Dermis microvascular lymphatic vessel endothelial cell (primary cell): ENCODE data around the gene SELENOT. TPM values are rescaled to one million over a fixed set of nuclear protein-coding genes. Genes with fewer than 3 reads are reported as not detected.

Experiments used
- DNase-seq, 2 donors: peaks; one replicate each; pipeline versions ENCODE4 v3.0.0 to v3.0.0-alpha.2; 2010; ENCODE audit warnings: low read depth in 2 of 2
- total RNA-seq: library from RNA; depleted of rRNA; stranded (reverse); fragments of >200 nt; gene quantifications from 2 replicates; pipeline ENCODE4 v1.2.1, GENCODE V29; 2014

The SELENOT gene
- total RNA-seq, 1 donor from 2014 or later = 141 TPM

DNA sequence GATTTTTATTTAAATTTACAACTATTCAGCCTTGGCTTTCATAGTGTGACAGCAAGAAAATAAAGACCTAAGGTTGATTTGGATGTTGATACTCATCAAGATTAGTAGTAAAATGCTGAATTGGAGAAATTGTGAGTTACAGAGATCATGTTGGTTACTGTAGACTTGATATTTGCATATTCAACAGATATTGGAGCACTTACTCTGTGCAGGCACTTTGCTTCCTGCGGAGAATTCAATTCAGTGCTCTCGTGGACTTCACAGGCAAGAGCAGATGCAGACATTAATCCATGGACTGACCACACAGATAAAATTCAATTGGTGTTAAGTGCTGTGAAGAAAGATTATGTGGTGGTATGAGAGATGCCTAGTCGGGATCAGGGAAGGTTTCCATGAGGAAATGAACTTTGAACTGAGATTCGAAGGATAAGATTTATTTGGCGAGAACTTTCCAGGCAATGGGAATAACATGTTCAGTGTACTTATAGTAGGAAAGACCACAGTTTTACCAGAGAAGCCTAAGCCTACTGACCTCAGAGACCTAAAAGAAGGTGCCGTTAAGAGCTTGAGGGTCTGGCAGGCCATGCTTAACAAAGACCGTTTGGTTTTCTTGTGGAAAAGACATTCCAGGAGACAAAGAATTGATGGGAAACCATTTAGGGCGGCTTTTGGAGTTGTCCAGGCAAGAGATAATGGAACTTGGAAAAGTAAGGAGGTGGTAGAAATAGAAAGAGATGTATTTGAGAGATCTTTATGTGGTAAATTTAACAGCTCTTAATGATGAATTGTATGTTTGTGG, 4.3 kb downstream of the SELENOT start:
- DNase-seq = no peak

DNA sequence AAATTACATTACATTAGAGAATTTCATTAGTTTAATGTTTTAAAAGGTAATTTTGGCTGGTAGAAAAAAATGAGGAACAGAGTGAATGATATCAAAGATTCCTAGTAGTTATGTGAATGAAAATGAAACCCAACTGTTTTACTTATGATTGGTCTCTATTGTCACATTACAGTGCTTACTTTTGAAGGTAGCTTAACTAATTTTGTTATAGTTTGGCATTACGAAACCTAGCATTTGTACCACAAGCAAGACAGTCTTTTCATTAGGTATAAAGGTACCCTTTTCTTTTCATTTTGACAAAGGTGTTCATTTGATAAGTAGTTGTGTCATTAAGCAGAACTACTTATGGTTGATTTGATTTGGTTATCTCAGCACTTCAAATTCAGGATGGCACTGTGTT, 6.9 kb downstream of the SELENOT start:
- DNase-seq = no peak

DNA sequence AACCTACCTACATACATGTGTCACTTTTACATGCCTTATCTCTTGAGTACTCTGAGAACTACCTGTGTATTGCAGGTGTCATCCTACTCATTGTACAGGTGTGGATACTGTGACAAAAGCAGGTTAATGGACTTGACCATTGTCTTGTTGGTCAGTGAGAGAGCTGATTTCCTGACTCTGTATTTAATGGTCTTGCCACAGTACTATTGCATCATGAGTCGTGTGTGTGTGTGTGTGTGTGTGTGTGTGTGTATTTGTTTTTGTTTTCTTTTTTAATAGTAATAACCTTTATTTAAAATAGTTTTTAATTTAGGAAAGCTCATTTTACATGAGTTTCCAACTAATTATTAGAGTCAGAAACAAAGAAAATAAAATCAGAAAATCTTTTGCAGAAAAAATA, 7.7 kb downstream of the SELENOT start:
- peak in 1 of 2 donors; percentile 18 for DNase-seq

DNA sequence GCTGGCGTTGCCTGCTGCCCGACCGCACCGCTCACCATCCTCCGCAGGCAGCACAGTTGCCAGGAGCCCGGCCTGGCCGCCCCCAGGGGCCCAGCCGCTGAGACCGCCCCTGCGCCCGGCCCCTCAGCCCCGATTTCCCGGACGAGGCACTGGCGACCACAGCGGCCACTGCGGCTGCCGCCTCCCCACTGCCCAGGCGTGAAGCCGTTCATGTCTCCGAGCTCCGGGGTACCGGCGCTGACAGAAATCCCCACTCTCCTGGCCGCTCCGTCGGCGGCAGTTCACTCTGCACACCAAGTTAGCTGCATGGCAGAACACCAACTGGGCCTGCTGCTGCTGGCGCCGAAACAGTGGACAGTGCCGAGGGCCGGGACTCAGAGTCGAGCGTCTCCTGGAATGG, 8.5 kb downstream of the SELENOT start:
- no peak for DNase-seq

DNA sequence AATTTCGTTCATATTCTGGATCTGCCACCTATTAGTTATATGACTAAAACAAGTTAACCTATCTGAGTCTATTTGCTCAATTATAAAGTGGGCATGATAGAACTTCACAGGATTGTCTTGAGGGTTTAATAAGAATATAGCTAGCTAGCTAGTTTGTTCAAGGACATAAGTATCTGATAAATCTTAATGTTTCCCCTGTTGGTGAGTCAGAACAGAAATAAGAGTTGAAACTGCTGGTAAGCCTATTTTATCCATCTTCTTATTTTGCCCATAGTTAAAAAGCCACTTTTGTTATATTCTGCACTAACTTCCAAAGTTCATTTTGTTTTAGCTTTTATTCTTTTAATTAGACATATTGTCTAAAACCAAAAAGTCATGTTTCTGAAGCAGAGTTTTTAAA, 9.4 kb downstream of the SELENOT start:
- DNase-seq = no peak

DNA sequence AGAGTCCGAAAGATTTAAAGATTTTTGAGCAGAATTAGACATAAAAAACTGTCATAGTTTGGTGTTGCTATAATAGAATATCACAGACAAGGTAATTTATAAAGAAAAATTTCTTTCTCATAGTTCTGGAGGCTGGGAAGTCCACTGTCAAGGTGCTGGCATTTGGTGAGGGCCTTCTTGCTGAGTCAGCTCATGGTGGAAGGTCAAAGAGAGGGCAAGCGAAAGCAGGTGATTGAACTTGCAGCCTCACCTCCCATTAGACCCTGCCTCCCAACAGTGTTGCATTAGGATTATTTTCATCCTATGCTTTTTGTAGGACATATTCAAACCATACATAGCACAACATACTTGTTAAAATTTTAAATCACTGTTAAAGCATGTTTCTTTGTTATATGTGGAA, 9.9 kb downstream of the SELENOT start:
- no peak for DNase-seq

DNA sequence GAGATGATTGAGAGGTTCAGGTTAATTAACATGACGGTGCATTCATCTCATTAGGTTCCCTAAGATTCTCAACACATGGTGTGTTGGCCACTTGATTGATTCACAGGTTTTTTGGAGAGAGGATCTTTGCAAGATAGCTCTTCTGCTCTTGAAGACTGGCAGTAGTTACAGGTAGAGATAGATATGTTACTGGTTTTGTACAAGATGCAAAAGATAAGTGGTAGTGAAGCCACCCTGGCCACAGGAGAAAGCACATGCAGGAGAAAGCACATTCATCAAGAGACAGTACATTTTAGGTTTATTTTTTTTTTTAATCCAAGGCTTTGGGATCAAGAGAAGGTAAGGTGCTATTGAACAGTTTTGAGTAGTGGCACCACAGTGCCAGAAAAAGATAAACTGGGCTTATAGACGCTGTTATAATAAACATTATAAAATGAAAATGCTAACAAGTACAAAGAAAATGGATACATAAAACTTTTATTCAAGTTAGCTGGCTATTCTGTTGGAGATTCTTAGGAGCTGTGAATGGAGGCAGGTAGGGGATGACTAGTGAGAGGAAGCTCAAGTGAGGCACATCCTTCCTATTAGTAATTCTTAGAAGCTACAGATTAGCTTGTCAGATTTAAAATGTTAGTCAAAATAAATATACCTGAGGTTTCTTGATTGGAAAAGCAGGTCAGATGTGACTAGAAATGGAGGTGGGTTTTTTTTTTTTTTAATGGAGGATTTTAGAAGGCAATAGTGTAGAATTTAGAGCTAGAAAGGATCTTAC, 10.8 kb downstream of the SELENOT start:
- peak in 1 of 2 donors; percentile 50 for DNase-seq

DNA sequence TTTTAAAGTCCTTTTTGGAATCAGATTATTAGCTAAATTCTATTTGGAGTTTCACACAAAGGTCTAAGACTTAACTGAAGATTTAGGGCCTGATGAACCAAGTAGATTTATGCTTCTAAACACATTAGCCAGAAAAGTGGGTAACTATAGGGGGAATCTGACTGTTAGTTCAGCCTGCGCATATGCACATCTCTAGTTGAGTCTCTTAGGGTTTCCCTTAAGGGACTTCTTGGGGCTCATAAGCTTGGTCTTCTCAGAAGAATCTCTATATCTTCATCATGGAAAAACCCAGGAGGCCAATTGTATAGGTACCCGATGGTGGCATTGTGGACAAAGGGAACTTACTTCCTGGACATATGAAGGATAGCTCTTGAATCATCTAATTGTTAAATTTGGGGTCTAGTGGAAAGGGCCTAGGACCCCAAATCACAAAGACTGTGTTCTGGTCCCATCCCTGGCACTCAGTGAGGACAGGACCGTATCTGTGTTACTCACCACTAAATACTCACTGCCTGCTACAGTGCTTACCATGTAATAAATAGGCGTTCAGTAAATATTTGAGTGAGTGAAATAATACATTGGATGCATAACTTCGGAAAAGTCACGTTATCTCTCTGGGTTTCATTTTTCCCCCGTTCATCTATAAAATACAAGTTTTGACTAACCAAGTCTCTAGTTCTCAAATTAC, 17.0 kb downstream of the SELENOT start:
- no peak for DNase-seq

DNA sequence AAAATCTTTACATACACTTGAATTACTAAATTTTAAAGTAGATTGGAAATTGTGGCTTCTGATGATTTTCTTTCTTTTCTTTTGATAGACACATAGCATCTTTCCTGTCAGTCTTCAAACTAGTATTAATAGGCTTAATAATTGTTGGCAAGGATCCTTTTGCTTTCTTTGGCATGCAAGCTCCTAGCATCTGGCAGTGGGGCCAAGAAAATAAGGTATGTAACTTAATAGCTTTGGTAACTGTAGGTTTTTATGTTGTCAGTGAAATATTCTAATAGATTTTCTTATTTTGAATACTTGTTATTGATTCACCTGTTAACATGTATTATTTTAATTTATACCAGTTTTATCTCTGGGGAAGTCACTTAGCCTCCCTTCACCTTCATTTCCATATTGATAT, 19.8 kb downstream of the SELENOT start:
- DNase-seq = peak in 1 of 2 donors; percentile 29

DNA sequence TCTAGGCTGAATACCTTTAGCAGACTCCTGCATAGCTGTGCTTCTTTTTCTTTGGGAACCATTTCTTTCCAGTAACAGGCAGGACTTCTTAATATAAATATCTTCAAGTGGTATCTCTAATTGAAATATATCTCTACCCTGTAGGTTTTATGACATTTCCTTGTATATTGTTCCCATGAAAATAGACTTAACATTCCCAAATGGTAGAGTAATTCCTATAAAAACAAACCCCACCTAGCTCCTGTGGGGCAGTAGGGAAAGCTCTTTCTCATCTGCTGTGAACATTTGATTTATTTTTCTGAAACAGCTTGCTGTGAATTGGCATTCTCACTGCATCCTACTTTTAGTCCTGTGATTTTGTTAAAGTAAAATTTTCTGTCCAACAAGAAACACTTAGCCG, 20.8 kb downstream of the SELENOT start:
- no peak for DNase-seq

DNA sequence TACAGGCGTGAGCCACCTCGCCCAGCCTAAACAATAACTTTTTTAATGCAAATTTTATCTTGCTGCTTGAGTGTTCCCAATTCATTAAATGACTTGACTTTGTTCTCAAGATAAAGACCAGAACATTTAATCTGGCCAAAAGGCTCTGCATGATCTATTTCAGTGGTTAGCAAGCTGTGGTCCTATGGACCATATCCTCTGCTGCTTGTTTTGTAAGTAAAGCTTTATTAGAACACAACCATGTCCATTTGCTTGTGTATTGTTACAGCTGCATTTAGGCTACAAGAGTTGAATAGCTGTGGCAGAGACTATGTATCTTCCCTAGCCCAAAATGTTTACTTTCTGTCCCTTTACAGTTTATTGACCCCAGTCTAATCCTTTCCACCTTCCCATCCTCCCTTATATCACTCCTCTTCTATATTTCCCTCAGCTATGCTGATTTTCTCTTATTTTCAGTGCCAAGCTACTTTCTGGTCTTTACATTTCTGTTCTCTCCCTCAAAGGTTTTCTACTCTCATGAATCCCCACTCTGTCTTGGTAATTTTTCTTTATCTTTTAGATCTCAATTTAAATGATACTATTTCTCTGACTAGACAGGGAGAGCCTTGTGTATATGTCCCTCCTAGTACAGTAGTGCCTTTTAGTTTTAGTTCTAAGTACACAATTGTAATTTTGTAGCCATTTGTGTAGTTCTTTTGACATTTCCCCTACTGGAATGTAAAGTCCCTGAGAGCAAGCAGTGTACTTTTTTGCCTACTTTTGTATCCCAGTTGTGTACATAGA, 23.2 kb downstream of the SELENOT start:
- no peak for DNase-seq

DNA sequence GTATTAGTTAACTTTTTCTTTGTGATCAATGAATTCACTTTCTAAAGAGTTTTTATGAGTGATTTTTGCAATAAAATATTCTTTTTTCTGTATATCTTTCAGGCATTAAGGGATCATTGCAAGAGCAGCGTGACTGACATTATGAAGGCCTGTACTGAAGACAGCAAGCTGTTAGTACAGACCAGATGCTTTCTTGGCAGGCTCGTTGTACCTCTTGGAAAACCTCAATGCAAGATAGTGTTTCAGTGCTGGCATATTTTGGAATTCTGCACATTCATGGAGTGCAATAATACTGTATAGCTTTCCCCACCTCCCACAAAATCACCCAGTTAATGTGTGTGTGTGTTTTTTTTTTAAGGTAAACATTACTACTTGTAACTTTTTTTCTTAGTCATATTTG, 24.4 kb downstream of the SELENOT start:
- DNase-seq = no peak

DNA sequence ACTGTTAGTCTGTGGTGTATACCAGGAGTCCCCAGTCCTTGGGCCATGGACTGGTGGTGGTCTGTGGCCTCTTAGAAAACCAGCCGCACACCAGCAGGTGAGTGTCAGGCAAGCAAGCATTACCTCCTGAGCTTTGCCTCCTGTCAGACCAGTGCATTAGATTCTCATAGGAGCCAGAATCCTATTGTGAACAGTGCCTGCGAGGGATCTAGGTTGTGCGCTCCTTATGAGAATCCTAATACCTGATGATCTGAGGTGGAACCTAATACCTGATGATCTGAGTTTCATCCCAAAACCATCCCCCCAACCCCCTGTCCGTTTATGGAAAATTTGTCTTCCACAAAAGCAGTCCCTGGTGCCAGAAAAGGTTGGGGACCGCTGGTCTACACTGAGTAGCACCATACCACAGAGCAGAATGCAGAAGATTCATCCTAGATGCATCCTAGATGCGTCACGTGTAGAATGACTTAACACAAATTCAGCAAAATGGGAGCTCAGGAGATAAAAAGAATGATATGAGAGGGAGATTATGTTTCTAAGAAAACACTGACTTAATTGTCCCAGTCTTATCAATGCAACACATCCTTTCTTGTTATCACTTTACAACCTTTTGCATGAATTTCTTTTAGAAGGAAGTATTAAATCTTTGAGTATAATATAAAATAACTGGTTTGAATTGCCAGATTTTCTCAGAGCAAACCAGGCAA, 28.5 kb downstream of the SELENOT start:
- no peak for DNase-seq

DNA sequence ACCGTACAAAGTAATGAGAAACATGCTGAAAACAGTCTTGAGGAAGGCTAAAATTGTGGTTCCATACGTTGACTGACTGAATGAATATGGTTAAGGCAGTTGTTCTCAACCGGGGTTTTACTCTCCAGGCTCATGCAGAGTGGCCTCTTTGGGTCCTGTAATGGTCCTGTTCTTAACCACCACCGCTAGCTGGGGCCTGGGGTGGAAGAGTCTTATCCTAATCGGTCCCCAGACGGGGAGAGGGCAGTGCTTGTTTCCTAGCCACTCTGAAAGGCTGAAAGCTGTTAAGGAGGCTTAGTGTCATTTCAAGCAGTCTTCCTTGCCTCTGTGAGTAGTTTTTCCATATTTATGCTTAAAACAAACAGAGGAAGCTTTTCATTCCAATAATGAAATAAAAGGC, 32.0 kb downstream of the SELENOT start:
- DNase-seq = no peak

DNA sequence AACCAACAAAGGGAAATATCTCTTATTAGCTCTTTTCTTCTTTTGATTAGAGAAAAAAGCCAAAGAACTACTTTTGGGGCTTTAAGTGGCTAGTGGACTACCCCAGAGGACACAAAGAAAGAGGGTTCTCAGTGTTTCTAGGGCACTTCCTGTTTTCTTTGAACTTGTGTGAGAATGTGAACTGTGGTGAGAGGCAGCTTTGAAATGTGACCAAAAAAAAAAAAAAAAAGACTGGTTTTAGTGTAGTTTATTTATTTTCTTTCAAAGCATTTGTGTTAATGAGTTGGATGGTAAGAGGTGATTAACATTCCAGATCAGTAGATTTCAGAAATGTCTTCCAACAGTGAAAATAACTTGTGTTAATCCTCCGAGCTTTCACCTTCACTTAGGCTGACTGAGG, 32.4 kb downstream of the SELENOT start:
- DNase-seq = peak in 1 of 2 donors; percentile 25

DNA sequence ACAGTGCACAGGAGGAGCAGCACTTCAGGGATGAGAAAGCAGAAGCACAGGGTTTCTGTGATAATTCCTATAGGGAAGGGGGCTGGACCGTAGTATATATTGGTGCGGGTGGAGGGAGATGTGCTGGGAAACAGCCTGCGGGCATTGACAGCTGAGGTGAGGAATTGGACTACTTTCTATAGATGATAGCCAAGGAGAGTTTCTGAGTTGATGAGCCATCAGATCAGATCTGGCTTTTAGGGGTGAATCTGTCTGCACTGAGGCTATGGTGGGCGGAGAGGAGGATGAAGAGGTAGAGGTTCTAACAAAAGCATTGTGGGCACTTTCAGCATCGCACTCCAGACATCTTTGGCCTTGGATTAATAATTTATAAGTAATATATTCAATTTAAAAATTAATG, 33.1 kb downstream of the SELENOT start:
- no peak for DNase-seq

DNA sequence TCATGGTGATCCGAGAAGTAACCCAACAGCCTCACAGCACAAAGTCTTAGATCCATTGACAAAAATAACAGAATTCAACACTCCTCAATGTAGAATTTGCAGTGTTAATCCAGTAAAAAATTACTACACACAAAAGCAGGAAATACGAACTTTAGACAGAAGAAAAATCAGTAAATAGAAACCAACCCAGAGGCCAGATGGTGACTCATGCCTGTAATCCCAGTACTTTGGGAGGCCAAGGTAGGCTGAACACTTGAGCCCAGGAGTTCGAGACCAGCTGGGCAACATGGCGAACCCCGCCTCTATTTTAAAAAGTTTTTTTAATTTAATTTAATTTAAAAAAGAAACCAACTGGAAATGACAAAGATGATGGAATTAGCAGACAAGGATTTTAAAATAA, 36.1 kb downstream of the SELENOT start:
- DNase-seq = peak in 1 of 2 donors; percentile 14

DNA sequence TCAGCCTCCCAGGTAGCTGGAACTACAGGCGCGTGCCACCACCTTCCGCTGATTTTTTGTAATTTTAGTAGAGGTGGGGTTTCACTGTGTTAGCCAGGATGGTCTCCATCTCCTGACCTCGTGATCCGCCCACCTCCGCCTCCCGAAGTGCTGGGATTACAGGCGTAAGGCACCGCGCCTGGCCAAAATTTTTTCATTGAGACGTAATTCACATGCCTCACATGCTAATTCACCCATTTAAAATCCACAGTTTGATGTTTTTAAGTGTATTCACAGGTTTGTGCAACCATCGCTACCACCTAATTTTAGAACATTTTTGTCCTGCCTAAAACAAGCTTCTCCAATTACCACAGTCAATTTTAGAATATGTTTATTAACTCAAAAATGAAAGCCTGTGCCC, 37.1 kb downstream of the SELENOT start:
- no peak for DNase-seq

DNA sequence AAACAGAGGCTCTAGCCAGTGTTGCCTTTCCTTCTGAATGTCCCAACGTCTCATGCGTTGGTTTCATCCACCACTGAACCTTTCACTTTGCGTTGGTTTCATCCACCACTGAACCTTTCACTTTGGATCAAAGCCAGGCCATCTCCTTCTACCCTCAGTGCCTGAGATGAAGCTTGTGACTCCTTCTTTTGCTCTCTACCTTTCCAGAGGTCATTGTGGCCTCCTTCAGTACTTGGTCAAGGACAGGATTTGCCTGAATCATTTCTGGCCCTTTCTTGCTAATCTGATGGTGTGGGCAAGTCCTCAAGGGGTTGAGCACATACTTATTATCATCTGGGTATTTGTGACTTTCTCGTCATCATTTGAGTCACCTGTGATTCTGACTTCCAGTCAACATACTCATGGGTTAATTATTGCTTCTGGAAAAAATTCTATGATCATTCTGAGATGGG, 50.0 kb downstream of the SELENOT start:
- DNase-seq = no peak

DNA sequence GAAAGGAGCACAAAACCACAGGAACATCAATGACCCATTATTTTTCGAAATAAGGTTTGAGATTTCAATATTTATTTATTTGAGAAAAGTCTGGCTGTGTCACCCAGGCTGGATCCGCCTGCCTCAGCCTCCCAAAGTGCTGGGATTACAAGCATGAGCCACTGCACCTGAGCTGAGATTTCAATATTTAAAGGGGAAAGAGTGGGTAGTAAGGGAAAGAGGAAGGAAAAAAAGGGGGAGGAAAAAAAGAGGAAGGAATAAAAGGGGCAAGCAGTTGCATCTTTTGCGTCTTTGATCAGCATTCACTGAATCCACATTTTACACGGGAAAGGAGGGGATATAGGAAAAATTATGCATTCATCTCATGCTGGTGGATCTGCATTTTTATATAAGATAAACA, 53.2 kb downstream of the SELENOT start:
- DNase-seq = no peak
